AML-193 (cell line): Measurements from ENCODE around the gene TXLNG.
"Not testable (repeated sequence)": the region's sequence is repeated elsewhere in the genome, so short reads cannot be mapped to it uniquely, and the experiment has no call there.

Experiments used
- DNase-seq, 2 experiments: peaks; one replicate each; lab custom pipeline; 2025; lab: John Stamatoyannopoulos, UW

TXLNG gene

GRCh38 chrX:16839219-16839851 lies 53.1 kb downstream of the TXLNG start:
- no peak for DNase-seq

- DNase-seq = no peak
Observed at GRCh38 chrX:16839852-16840460, 53.7 kb downstream of the TXLNG start.

GRCh38 chrX:16842684-16843083 lies 56.4 kb downstream of the TXLNG start:
- DNase-seq = no peak

- DNase-seq = no peak
Observed at GRCh38 chrX:16843208-16843909, 57.1 kb downstream of the TXLNG start.

- no peak for DNase-seq
Observed at GRCh38 chrX:16845686-16846085, 59.4 kb downstream of the TXLNG start.

GRCh38 chrX:16848541-16848940 lies 62.3 kb downstream of the TXLNG start:
- DNase-seq = no peak

- DNase-seq = no peak
Observed at GRCh38 chrX:16851421-16851820, 65.2 kb downstream of the TXLNG start.

GRCh38 chrX:16851827-16852226 lies 65.6 kb downstream of the TXLNG start:
- no peak for DNase-seq

- DNase-seq = no peak
Observed at GRCh38 chrX:16852617-16853179, 66.4 kb downstream of the TXLNG start.

- DNase-seq = no peak
Observed at GRCh38 chrX:16853537-16853936, 67.3 kb downstream of the TXLNG start.

GRCh38 chrX:16855363-16856075 lies 69.3 kb downstream of the TXLNG start:
- no peak for DNase-seq

GRCh38 chrX:16856076-16856404 lies 69.8 kb downstream of the TXLNG start:
- not testable (repeated sequence) for DNase-seq

- no peak for DNase-seq
Observed at GRCh38 chrX:16856744-16857143, 70.5 kb downstream of the TXLNG start.

- no peak for DNase-seq
Observed at GRCh38 chrX:16862829-16863228, 76.6 kb downstream of the TXLNG start.

GRCh38 chrX:16867947-16868346 lies 81.7 kb downstream of the TXLNG start:
- no peak for DNase-seq

- no peak for DNase-seq
Observed at GRCh38 chrX:16868920-16869319, 82.7 kb downstream of the TXLNG start.

- DNase-seq = peak in 1 of 2 experiments; percentile 2
Observed at GRCh38 chrX:16869393-16870094, 83.3 kb downstream of the TXLNG start.

GRCh38 chrX:16870095-16870861 lies 84.0 kb downstream of the TXLNG start, which contains the start of gene RBBP7:
RBBP7 (minus strand) TSS chrX:16870362; CDS start chrX:16870053, 309 bp downstream.
- peak; percentile 70 to 78 for DNase-seq

GRCh38 chrX:16870862-16871815 lies 84.9 kb downstream of the TXLNG start:
- peak in 1 of 2 experiments; percentile 3 for DNase-seq

- DNase-seq = no peak
Observed at GRCh38 chrX:16873106-16873505, 86.8 kb downstream of the TXLNG start.
